HCEC 1CT (cell line): ENCODE measurements around the gene ST8SIA1.

Experiments
- DNase-seq: peaks from one replicate; pipeline ENCODE4 v3.0.0-alpha.2; 2017

Gene ST8SIA1

GRCh38 chr12:22329621-22330020 lies 4.9 kb downstream of the ST8SIA1 start:
- no peak for DNase-seq

DNA sequence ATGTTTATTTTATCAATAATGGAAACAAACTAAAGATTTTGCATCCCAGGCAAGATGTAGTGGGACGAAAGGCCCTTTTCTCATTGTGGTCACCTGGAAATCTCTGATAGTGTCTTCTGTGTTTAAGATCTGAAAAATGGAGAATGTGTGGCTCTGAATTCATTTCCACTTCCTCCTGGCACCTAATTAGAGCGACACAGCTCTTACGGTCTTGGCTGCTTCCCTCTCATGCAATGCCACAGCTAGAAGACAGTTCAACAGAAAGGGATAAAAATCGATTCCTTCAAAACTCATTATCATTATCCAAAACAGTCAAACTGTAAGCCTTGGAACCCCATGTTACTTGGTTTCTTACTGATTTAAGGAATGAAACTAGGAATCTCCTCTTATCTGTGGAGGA lies 9.3 kb downstream of the ST8SIA1 start:
- DNase-seq: no peak

- no peak for DNase-seq
Observed at GRCh38 chr12:22322091-22322490, 12.4 kb downstream of the ST8SIA1 start.

- peak; percentile 5 for DNase-seq
Observed at GRCh38 chr12:22321638-22322037, 12.9 kb downstream of the ST8SIA1 start.

DNA sequence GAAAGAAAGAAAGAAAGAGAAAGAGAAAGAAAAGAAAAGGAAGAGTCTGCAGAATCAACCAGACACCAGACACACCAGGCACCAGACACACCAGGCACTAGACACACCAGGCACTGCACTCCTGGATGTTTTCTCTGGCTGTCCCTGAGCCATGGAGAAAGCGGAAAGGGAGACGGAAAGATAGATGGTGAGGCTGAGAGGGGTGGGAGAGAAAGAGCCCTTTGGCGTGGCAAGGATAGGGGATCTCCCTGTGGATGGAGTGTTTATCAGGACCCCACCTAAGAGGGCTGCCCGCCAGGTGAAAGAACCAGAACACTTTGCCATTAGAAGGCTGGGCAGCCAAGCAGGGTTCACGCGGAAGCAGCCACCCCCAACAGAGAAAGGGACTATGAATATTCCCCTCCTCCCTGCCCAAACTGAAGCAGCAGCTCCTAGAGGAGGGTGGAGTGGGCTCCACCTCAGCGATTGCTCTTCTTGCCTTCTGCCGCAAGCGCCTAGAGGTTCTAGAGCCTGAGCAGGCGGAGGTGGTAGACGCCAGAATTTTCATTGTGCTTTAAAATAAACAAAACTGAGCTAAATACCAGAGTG lies 13.4 kb downstream of the ST8SIA1 start:
- no peak for DNase-seq

DNA sequence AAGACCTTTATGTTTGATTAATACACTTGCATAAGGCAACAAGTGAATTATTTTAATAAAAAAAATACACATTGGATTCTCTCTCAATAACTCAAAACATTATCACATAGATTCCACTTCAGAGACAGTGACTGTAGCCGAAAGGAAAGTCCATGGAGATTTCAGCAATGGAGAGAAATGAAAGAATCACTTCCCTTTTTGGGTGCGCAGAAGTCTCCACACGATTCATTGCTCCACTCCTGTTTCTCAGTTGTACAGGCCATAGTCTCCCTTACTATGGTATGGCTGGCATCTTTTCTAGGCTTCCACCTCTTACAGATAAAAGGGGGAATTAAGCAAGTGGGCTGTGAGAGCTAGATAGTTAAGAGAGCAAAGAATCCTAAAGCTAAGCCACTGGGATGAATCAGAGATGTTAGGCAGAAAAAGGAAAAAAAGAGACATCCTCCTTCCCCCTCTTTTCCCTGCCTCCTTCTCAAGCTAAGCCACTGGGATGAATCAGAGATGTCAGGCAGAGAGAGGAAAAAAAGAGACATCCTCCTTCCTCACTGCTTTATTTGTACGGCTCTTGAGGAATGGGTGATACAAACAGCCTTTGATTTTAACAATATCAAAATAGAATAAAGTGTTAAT lies 16.3 kb downstream of the ST8SIA1 start:
- peak; percentile 35 for DNase-seq

DNA sequence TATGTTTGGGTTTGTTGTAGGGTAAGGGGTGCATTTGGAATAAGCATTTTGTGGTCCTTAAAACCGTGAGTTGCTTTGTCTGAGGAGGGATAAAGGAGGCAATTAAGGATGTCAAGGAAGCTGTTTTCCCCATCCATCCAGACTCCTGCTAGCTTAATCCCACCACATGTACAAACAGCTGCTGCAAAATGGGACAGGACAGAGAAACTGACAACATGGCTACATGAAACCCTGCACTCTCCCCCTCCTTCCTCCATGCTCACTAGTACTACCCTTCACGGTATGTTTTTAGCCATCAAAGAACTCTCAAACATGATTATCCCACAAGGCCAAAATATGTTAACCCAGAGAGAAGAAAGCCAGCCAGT lies 20.6 kb downstream of the ST8SIA1 start:
- no peak for DNase-seq

DNA sequence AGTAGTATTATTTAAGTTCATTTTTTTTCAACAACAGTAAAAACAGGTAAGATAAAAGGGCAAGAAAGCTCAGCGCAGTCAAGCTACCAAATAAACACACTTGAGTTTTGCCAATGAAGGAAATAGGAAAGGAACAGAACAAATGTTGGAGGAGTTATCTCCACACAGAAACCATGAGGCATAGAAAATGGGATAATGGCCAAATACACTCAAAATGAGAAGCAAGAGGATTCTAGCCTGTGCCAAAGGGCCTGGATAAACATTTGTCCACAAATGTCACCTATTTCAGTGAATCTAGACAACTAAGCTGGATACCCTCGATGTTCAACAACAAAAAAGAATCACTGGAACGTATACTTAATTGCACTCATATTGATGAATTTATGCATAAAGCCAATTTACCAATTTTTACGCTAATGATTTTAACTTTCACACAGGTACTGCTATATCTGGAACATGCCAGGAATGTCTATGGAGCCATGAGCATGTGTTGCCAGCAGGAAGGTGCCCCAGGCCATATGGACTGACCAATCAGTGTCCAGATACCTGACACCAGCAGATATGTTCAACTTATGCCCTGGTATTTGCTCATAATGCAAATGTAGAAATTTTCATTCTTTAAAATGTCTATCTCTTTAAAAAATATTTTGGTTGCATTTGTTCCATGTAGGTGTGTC lies 21.1 kb downstream of the ST8SIA1 start:
- DNase-seq: no peak

- DNase-seq: no peak
Observed at GRCh38 chr12:22312336-22312735, 22.2 kb downstream of the ST8SIA1 start.

GRCh38 chr12:22310709-22311108 lies 23.8 kb downstream of the ST8SIA1 start:
- no peak for DNase-seq

- DNase-seq: no peak
Observed at GRCh38 chr12:22310275-22310674, 24.2 kb downstream of the ST8SIA1 start.

GRCh38 chr12:22307811-22308210 lies 26.7 kb downstream of the ST8SIA1 start:
- no peak for DNase-seq

DNA sequence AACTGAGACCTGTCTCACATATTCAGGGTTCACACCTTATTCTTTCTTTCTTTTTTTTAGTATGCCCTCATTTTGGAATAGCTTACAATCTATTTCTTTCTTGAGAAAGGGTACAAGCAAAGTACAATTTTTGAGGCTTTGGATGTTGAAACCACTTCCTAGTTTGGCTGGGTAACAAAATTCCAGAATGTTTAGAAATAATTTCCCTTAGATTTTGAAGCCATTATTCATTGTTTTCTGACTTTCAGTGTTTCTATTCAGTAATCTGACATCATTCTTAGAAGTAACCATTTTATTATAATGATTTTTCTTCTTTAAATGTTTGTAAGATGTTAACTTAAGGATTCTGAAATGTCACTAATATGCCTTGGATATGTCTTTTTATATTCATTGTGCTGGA lies 28.2 kb downstream of the ST8SIA1 start:
- DNase-seq: no peak

DNA sequence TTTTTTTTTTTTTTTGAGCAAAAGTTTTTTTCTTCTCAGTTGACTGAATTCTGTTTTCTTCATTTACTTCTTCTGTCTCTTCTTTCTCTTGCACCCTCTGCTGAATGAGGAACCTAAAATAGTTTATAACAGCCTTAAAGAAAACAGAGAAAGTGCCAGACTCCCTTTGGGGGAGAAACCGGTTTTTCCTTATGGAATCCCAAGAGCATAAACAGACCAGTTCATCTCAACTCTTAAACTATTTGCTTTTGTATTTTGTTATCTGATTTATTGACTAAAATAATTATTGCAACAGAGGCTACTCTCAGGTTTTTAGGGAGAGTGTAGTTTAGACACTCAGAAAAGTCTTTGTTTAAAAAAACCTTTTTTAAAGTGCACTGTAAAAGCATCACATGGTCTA lies 30.2 kb downstream of the ST8SIA1 start:
- no peak for DNase-seq

GRCh38 chr12:22299294-22299912 lies 35.1 kb downstream of the ST8SIA1 start:
- peak; percentile 14 for DNase-seq

- DNase-seq: no peak
Observed at GRCh38 chr12:22289250-22289649, 45.3 kb downstream of the ST8SIA1 start.

GRCh38 chr12:22287776-22288621 lies 46.5 kb downstream of the ST8SIA1 start:
- peak; percentile 70 for DNase-seq

GRCh38 chr12:22287101-22287500 lies 47.4 kb downstream of the ST8SIA1 start:
- no peak for DNase-seq

- DNase-seq: peak; percentile 90
Observed at GRCh38 chr12:22286569-22286968, 47.9 kb downstream of the ST8SIA1 start.

GRCh38 chr12:22285846-22286245 lies 48.7 kb downstream of the ST8SIA1 start:
- DNase-seq: peak; percentile 25

GRCh38 chr12:22284871-22285270 lies 49.6 kb downstream of the ST8SIA1 start:
- DNase-seq: no peak

DNA sequence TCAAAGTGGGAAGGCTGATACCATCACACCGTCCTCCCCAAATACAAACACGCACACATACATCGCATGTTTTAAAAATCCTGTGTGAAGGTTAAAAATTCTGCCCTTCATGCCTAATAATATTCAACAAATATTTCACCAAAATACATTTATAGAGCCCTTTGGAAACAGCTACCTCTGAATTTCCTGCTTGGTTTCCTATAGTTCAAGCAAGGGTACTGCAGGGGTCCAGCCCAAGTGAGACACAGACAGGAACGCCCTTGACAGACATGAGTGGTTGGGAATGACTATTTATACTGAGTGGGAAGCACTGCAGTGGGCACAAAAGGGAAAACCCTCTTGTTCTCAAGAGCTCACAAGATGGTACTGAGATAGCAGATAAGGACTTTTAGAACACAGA lies 51.0 kb downstream of the ST8SIA1 start:
- DNase-seq: no peak

GRCh38 chr12:22283006-22283506 lies 51.5 kb downstream of the ST8SIA1 start:
- DNase-seq: peak; percentile 95
